CD4-positive, alpha-beta T cell treated with Interleukin-21 for 1 hour (primary cell): ENCODE results near the gene STARD13.

Experiments used
- DNase-seq: peaks from one replicate; pipeline ENCODE4 v3.0.0-alpha.2; 2020

Gene STARD13

GRCh38 chr13:33072759-33073158 lies 212.8 kb downstream of the STARD13 start:
- no peak for DNase-seq

GRCh38 chr13:33072282-33072681 lies 213.3 kb downstream of the STARD13 start:
- DNase-seq: no peak

- no peak for DNase-seq
Measured at GRCh38 chr13:33070713-33071112, 214.8 kb downstream of the STARD13 start.

- DNase-seq: no peak
Measured at GRCh38 chr13:33069365-33069764, 216.2 kb downstream of the STARD13 start.

GRCh38 chr13:33066329-33066728 lies 219.2 kb downstream of the STARD13 start:
- DNase-seq: no peak

- DNase-seq: no peak
Measured at GRCh38 chr13:33060815-33061214, 224.7 kb downstream of the STARD13 start.

GRCh38 chr13:33058776-33059327 lies 226.7 kb downstream of the STARD13 start:
- no peak for DNase-seq

GRCh38 chr13:33057019-33057780 lies 228.4 kb downstream of the STARD13 start:
- DNase-seq: no peak

GRCh38 chr13:33053397-33054066 lies 232.0 kb downstream of the STARD13 start:
- no peak for DNase-seq
